ENCODE results near the gene CNTNAP3B.
"Not testable (repeated sequence)": the region's sequence is repeated elsewhere in the genome, so short reads cannot be mapped to it uniquely, and the experiment has no call there.

Gene CNTNAP3B

GRCh38 chr9:41991607-41992006 lies 137.6 kb downstream of the CNTNAP3B start:
- H3K4me3 ChIP-seq (ENCODE audit: low read depth, low read length); DNase-seq (ENCODE audit: low read depth): not testable (repeated sequence)

- DNase-seq (ENCODE audit: low read depth); H3K4me3 ChIP-seq (ENCODE audit: low read depth, low read length): not testable (repeated sequence)
These were observed 149.0 kb downstream of the CNTNAP3B start for GRCh38 chr9:41980271-41980670.

- not testable (repeated sequence) for DNase-seq (ENCODE audit: low read depth); H3K4me3 ChIP-seq (ENCODE audit: low read depth, low read length)
These were observed 151.1 kb downstream of the CNTNAP3B start for GRCh38 chr9:41977965-41978600.

GRCh38 chr9:41974906-41975305 lies 154.3 kb downstream of the CNTNAP3B start:
- not testable (repeated sequence) for DNase-seq (ENCODE audit: low read depth); H3K4me3 ChIP-seq (ENCODE audit: low read depth, low read length)

- not testable (repeated sequence) for DNase-seq (ENCODE audit: low read depth); H3K4me3 ChIP-seq (ENCODE audit: low read depth, low read length)
These were observed 176.2 kb downstream of the CNTNAP3B start for GRCh38 chr9:41953007-41953406.

- DNase-seq (ENCODE audit: low read depth); H3K4me3 ChIP-seq (ENCODE audit: low read depth, low read length): not testable (repeated sequence)
These were observed 187.5 kb downstream of the CNTNAP3B start for GRCh38 chr9:41941738-41942137.

- DNase-seq (ENCODE audit: low read depth); H3K4me3 ChIP-seq (ENCODE audit: low read depth, low read length): not testable (repeated sequence)
These were observed 191.1 kb downstream of the CNTNAP3B start for GRCh38 chr9:41938143-41938542.

- not testable (repeated sequence) for H3K4me3 ChIP-seq (ENCODE audit: low read depth, low read length); DNase-seq (ENCODE audit: low read depth)
These were observed 193.5 kb downstream of the CNTNAP3B start for GRCh38 chr9:41935727-41936126.

- DNase-seq (ENCODE audit: low read depth); H3K4me3 ChIP-seq (ENCODE audit: low read depth, low read length): not testable (repeated sequence)
These were observed 200.1 kb downstream of the CNTNAP3B start for GRCh38 chr9:41929172-41929571.

- H3K4me3 ChIP-seq (ENCODE audit: low read depth, low read length); DNase-seq (ENCODE audit: low read depth): not testable (repeated sequence)
These were observed 211.9 kb downstream of the CNTNAP3B start for GRCh38 chr9:41917374-41917773.

- not testable (repeated sequence) for H3K4me3 ChIP-seq (ENCODE audit: low read depth, low read length); DNase-seq (ENCODE audit: low read depth)
These were observed 223.7 kb downstream of the CNTNAP3B start for GRCh38 chr9:41905488-41905887.

- not testable (repeated sequence) for H3K4me3 ChIP-seq (ENCODE audit: low read depth, low read length); DNase-seq (ENCODE audit: low read depth)
These were observed 226.5 kb downstream of the CNTNAP3B start for GRCh38 chr9:41902762-41903161.

GRCh38 chr9:41898720-41899343 lies 230.4 kb downstream of the CNTNAP3B start:
- not testable (repeated sequence) for H3K4me3 ChIP-seq (ENCODE audit: low read depth, low read length); DNase-seq (ENCODE audit: low read depth)

- not testable (repeated sequence) for DNase-seq (ENCODE audit: low read depth); H3K4me3 ChIP-seq (ENCODE audit: low read depth, low read length)
These were observed 254.7 kb downstream of the CNTNAP3B start for GRCh38 chr9:41874557-41874956.

GRCh38 chr9:41855422-41855821 lies 273.8 kb downstream of the CNTNAP3B start:
- not testable (repeated sequence) for DNase-seq (ENCODE audit: low read depth); H3K4me3 ChIP-seq (ENCODE audit: low read depth, low read length)

- DNase-seq (ENCODE audit: low read depth); H3K4me3 ChIP-seq (ENCODE audit: low read depth, low read length): not testable (repeated sequence)
These were observed 277.1 kb downstream of the CNTNAP3B start for GRCh38 chr9:41851848-41852740.

GRCh38 chr9:41847829-41848228 lies 281.4 kb downstream of the CNTNAP3B start:
- not testable (repeated sequence) for DNase-seq (ENCODE audit: low read depth); H3K4me3 ChIP-seq (ENCODE audit: low read depth, low read length)
